K562 (cell line): ENCODE data around the gene LMNB1. TPM values are rescaled to one million over a fixed set of nuclear protein-coding genes. Genes with fewer than 3 reads are reported as not detected.
A peak's percentile ranks its signal among the peaks of the same experiment; 100 is the strongest.

Experiments
- ADNP ChIP-seq: fragments of 200-800 bp; sonication (Bioruptor generic); IDR thresholded peaks from 2 replicates; pipeline ENCODE4 v1.6.1; 2016; ENCODE audit warnings: missing genetic modification characterization, missing compliant biosample characterization
- CTCF ChIP-seq, 3 experiments: IDR thresholded peaks in 2 of 3; conservative IDR thresholded peaks in 1 of 3; 2 replicates each; pipeline ENCODE4 v1.5.1; 2011 to 2012; ENCODE audit warnings: low read length in 3 of 3, mild to moderate bottlenecking in 3 of 3, control low read depth in 2 of 3, improper control_type of control experiment in 1 of 3, inconsistent platforms in 1 of 3, low read depth in 1 of 3, mixed read lengths in 1 of 3, moderate library complexity in 1 of 3; ENCODE audit not compliant: insufficient read depth in 2 of 3
- CXXC5 ChIP-seq: fragments of 250-450 bp; sonication (Bioruptor Pico); IDR thresholded peaks from 2 replicates; pipeline ENCODE4 v1.8.0; 2022; ENCODE audit warnings: inconsistent platforms, mild to moderate bottlenecking, moderate library complexity
- E2F6 ChIP-seq, 2 experiments: IDR thresholded peaks; 2 replicates each; pipeline ENCODE4 v1.6.1; 2011; ENCODE audit warnings: borderline replicate concordance in 1 of 2, control low read depth in 1 of 2, low read depth in 1 of 2, low read length in 1 of 2, mild to moderate bottlenecking in 1 of 2, mixed read lengths in 1 of 2, moderate library complexity in 1 of 2; ENCODE audit not compliant: insufficient read depth in 1 of 2, insufficient read length in 1 of 2, poor library complexity in 1 of 2, severe bottlenecking in 1 of 2; ENCODE audit errors: extremely low read depth in 1 of 2
- EP400 ChIP-seq: fragments of 450-650 bp; IDR thresholded peaks from 2 replicates; pipeline ENCODE4 v1.6.1; 2017; ENCODE audit warnings: antibody characterized with exemption, mild to moderate bottlenecking, moderate library complexity
- ERF ChIP-seq: fragments of 450-650 bp; formaldehyde crosslinking; IDR thresholded peaks from 2 replicates; pipeline ENCODE4 v1.4.0; 2020; ENCODE audit warnings: mild to moderate bottlenecking, mixed read lengths
- FOXP4 ChIP-seq: sonication (generic); formaldehyde crosslinking; IDR thresholded peaks from 2 replicates; pipeline ENCODE4 v1.8.0; 2022; ENCODE audit warnings: mild to moderate bottlenecking, missing genetic modification reagents, borderline replicate concordance
- HNRNPK ChIP-seq: fragments of 200-400 bp; formaldehyde crosslinking; IDR thresholded peaks from one replicate; pipeline ENCODE4 v1.6.1; 2018; ENCODE audit warnings: mild to moderate bottlenecking, low read depth, low read length; ENCODE audit not compliant: poor library complexity, severe bottlenecking
- KDM2B ChIP-seq: fragments of 250-450 bp; sonication (Bioruptor Pico); IDR thresholded peaks from 2 replicates; pipeline ENCODE4 v1.8.0; 2021; ENCODE audit warnings: mild to moderate bottlenecking, moderate library complexity
- MXD1 ChIP-seq: fragments of 250-450 bp; sonication (Bioruptor Pico); IDR thresholded peaks from 2 replicates; pipeline ENCODE4 v1.8.0; 2021; ENCODE audit warnings: borderline replicate concordance, mild to moderate bottlenecking, moderate library complexity; ENCODE audit not compliant: poor library complexity, severe bottlenecking
- MXI1 ChIP-seq: IDR thresholded peaks from 2 replicates; pipeline ENCODE4 v1.6.1; 2011; ENCODE audit warnings: low read depth, mild to moderate bottlenecking, improper control_type of control experiment, low read length
- MYNN ChIP-seq, 2 experiments: sonication (generic); formaldehyde crosslinking in 1 of 2; IDR thresholded peaks; 2 replicates each; pipeline versions ENCODE4 v1.5.0 to v1.6.1; 2016 to 2020; ENCODE audit warnings: antibody characterized with exemption in 1 of 2, missing genetic modification reagents in 1 of 2
- NELFE ChIP-seq: IDR thresholded peaks from 2 replicates; pipeline ENCODE4 v1.6.1; 2011; ENCODE audit warnings: mild to moderate bottlenecking; ENCODE audit not compliant: insufficient read depth, insufficient read length
- NFE2 ChIP-seq: IDR thresholded peaks from 2 replicates; pipeline ENCODE4 v1.6.1; 2014; ENCODE audit warnings: antibody characterized with exemption, low read depth
- NRF1 ChIP-seq, 2 experiments: fragments of 450-650 bp; IDR thresholded peaks in 1 of 2; conservative IDR thresholded peaks in 1 of 2; 2 replicates each; pipeline ENCODE4 v1.6.1; 2014; ENCODE audit warnings: mild to moderate bottlenecking in 2 of 2
- POLR2G ChIP-seq: fragments of 200-400 bp; formaldehyde crosslinking; IDR thresholded peaks from 2 replicates; pipeline ENCODE4 v1.6.1; 2017; ENCODE audit warnings: low read depth, mild to moderate bottlenecking, antibody characterized with exemption, low read length, moderate library complexity
- TFE3 ChIP-seq: fragments of 450-650 bp; formaldehyde crosslinking; IDR thresholded peaks from 2 replicates; pipeline ENCODE4 v1.4.0; 2020; ENCODE audit warnings: mild to moderate bottlenecking, mixed read lengths
- ZFP36 ChIP-seq: fragments of 150-350 bp; IDR thresholded peaks from 2 replicates; pipeline ENCODE4 v1.6.1; 2018; ENCODE audit warnings: low read length, low read depth; ENCODE audit not compliant: partially characterized antibody
- ZKSCAN1 ChIP-seq: fragments of 150-350 bp; IDR thresholded peaks from 2 replicates; pipeline ENCODE4 v1.6.1; 2016; ENCODE audit warnings: low read depth, low read length
- ZNF239 ChIP-seq: fragments of 250-450 bp; sonication (Bioruptor Pico); IDR thresholded peaks from 2 replicates; pipeline ENCODE4 v1.4.0; 2020; ENCODE audit warnings: mild to moderate bottlenecking
- polyA plus RNA-seq, 8 experiments: library from polyadenylated mRNA; depleted of rRNA in 4 of 8; stranded (reverse) in 5 of 8; unstranded in 3 of 8; fragments of >200 nt; fragmentation: Nextera tagmentation in 2 of 8; fragmentation: Illumina TruSeq in 1 of 8; extraction: Ambion mirVana in 2 of 8; extraction: Trizol in 1 of 8; gene quantifications; 2 replicates each; pipeline versions ENCODE4 v1.2.1 to v1.2.3, GENCODE V29; 2011 to 2014; ENCODE audit warnings: inconsistent platforms in 1 of 8, missing spikeins in 1 of 8
- total RNA-seq, 7 experiments: library from RNA; depleted of rRNA in 6 of 7; stranded (reverse); fragments of >200 nt in 6 of 7; fragmentation: Illumina TruSeq in 2 of 7; extraction: Trizol in 2 of 7; gene quantifications; 2 replicates each; pipeline versions ENCODE4 v1.2.1 to v1.2.3, GENCODE V29; 2011 to 2021; ENCODE audit warnings: low replicate concordance in 1 of 7

The LMNB1 gene
- total and polyA plus RNA-seq, 9 of the 15 experiments (the other 6 are each of a cell fraction or from before 2014, with no cell fraction given) = 2.8 to 190 (median 131) TPM

- no peak for TF ChIP-seq FOXP4
- TF ChIP-seq ZKSCAN1 = no peak
- peak; percentile 9; the same call in 1 of the 2 replicates for TF ChIP-seq MYNN (IDR thresholded peaks at IDR 0.05)
- no peak for TF ChIP-seq MYNN (CRISPR knock-in tag; IDR thresholded peaks at IDR 0.05)
- no peak for TF ChIP-seq CXXC5
- TF ChIP-seq POLR2G = peak; percentile 80
- TF ChIP-seq MXD1 = peak; percentile 29
- no peak for TF ChIP-seq NELFE
- TF ChIP-seq ERF = no peak
- TF ChIP-seq ZNF239 (CRISPR knock-in tag) = no peak
- TF ChIP-seq TFE3 (CRISPR knock-in tag) = no peak
- peak; percentile 95 for TF ChIP-seq EP400
- TF ChIP-seq KDM2B (CRISPR knock-in tag) = no peak
- TF ChIP-seq ADNP = no peak
- peak; percentile 44 to 79 (median 59); a peak in 5 of 6 replicates for TF ChIP-seq CTCF (IDR thresholded peaks at IDR 0.05 in 2 of 3, conservative IDR thresholded peaks at IDR 0.05 in 1 of 3; ENCODE audit: insufficient read depth in 2 of 3, low read depth in 1 of 3, low read length in 3 of 3)
- TF ChIP-seq E2F6 (IDR thresholded peaks at IDR 0.05; ENCODE audit: borderline replicate concordance in 1 of 2, extremely low read depth in 1 of 2, insufficient read depth in 1 of 2, insufficient read length in 1 of 2, low read depth in 1 of 2, low read length in 1 of 2, poor library complexity in 1 of 2, severe bottlenecking in 1 of 2) = peak; percentile 67 to 72
- TF ChIP-seq ZFP36 = peak; percentile 56
- peak; percentile 54; the same call in 1 of the 2 replicates for TF ChIP-seq MXI1
- no peak for TF ChIP-seq HNRNPK
- TF ChIP-seq NFE2 = no peak
- TF ChIP-seq NRF1 (conservative IDR thresholded peaks at IDR 0.05 in 1 of 2, IDR thresholded peaks at IDR 0.05 in 1 of 2) = peak in 1 of 2 experiments; percentile 36; a peak in 2 of 4 replicates
Measured at GRCh38 chr5:126864042-126864688, 87.2 kb downstream of the LMNB1 start (continued).
